AG04449 (cell line): Measurements from ENCODE around the gene EVA1C.
A peak's percentile ranks its signal among the peaks of the same experiment; 100 is the strongest.

Experiments
- CTCF ChIA-PET: fragments of 350-600 bp; formaldehyde crosslinking; extraction: SDS; loops from one replicate; lab custom pipeline; 2021; ENCODE audit warnings: antibody characterized with exemption; lab: Yijun Ruan, JAX
- POLR2A ChIA-PET: fragments of 400-600, 350-600 bp; formaldehyde crosslinking; extraction: SDS; loops from one replicate; lab custom pipeline; 2020; ENCODE audit warnings: antibody characterized with exemption, inconsistent platforms; lab: Yijun Ruan, JAX
- DNase-seq: peaks from one replicate; pipeline ENCODE4 v3.0.0-alpha.2; 2010; ENCODE audit warnings: low read depth, low spot score
- H3K4me3 ChIP-seq: 2 replicates; pipeline ENCODE4 v1.5.1; 2011; ENCODE audit warnings: low read depth, mild to moderate bottlenecking, control low read depth, low read length
- TF ChIP-seq, protein P1 (sequence below): IDR thresholded peaks from one replicate; pipeline ENCODE4 v1.5.1; 2011; ENCODE audit warnings: mild to moderate bottlenecking, moderate library complexity, low read length, control low read depth, inconsistent platforms; ENCODE audit not compliant: insufficient read depth; ENCODE audit errors: missing control alignments

EVA1C gene

DNA sequence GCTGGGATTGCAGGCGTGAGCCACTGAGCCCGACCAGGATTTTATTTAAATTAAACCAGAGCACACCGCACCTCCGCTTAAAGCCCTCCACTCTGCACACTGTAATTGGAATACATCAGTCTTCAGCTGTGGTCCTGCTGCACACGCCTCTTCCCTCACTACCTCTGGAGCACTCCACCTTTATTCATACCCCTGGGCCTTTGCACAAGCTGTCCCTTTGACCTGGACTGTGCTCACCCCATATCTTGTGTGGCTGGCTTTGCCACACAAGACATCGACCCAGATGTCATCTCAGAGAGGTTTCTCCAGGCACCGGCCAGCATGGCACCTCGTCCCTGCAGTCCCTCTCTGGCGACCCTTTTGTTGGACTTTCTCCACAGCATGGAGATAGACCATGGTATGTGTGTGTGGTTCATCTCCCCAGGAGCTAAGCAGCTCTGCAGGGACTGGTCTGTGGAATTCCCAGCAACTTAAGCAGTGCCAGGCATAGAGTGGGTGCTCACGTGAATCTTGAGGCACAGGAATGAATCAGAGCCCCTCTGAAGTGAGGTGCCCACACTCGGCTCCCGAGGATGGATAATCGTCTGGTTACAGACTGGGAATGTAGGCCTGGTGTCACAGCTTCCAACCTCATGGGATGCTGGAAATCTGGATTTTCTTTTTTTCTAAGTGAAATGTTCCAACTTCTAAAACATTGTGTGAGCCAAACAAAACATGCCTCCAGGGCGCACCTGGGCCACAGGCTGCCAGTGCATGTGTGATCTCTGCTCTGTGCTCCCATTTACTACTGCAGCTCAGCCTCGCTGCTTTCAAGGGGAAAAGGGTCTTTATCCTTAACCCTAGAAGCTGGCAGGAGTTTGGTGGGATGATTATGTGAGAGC, 61.9 kb downstream of the EVA1C start:
- POLR2A ChIA-PET: interaction anchor here (0.6 kb wide), 1 partner anchor 41 kb away, joined by 4 read pairs; no protein-coding TSS in a partner anchor
- no peak overlapping the region for H3K4me3 ChIP-seq
- no peak for DNase-seq
- CTCF ChIA-PET: interaction anchor here (1.2 to 1.6 kb wide), 3 partner anchors 9 to 94 kb away, joined by 3 to 6 read pairs (median 6); no protein-coding TSS in a partner anchor
- TF ChIP-seq, protein P1, sequence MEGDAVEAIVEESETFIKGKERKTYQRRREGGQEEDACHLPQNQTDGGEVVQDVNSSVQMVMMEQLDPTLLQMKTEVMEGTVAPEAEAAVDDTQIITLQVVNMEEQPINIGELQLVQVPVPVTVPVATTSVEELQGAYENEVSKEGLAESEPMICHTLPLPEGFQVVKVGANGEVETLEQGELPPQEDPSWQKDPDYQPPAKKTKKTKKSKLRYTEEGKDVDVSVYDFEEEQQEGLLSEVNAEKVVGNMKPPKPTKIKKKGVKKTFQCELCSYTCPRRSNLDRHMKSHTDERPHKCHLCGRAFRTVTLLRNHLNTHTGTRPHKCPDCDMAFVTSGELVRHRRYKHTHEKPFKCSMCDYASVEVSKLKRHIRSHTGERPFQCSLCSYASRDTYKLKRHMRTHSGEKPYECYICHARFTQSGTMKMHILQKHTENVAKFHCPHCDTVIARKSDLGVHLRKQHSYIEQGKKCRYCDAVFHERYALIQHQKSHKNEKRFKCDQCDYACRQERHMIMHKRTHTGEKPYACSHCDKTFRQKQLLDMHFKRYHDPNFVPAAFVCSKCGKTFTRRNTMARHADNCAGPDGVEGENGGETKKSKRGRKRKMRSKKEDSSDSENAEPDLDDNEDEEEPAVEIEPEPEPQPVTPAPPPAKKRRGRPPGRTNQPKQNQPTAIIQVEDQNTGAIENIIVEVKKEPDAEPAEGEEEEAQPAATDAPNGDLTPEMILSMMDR: no peak

DNA sequence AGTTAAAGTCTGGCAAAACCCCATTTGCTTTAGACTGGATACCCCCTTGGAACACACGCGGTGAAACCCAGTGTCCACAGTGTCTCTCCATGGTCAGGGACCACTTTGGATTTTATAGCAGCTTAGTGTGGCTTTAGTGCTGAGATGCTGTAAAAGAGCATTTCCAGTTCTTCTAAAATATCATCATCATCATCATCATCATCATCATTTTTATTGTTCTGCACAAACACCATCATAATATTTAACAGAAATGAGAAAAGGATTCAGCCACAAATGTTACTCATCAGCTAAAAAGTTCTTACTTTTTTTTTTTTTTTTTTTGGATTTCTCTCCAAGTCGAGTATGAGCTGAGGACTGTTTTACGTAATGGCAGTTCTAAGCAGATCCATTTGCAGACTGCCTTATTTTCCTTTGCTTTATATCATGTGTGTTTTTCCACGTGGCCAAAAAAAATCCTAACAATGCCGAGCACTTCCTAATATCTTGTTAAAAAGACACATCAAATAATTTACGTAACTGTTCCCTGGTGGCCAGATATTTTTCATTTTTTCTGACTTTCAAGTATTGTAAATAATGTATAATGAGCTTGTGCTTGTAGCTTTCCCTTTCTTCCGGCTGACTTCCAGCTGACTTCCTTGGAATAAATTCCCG, 62.8 kb downstream of the EVA1C start:
- H3K4me3 ChIP-seq: no peak overlapping the region
- peak; percentile 74 for DNase-seq
- TF ChIP-seq, protein P1: no peak
- ChIA-PET CTCF (interaction anchor here (1.2 to 1.6 kb wide), 2 partner anchors 10 to 94 kb away, joined by 6 read pairs; no protein-coding TSS in a partner anchor), POLR2A (interaction anchor here (0.6 to 1.0 kb wide), 2 partner anchors 40 to 46 kb away, joined by 4 to 6 read pairs; no protein-coding TSS in a partner anchor)

DNA sequence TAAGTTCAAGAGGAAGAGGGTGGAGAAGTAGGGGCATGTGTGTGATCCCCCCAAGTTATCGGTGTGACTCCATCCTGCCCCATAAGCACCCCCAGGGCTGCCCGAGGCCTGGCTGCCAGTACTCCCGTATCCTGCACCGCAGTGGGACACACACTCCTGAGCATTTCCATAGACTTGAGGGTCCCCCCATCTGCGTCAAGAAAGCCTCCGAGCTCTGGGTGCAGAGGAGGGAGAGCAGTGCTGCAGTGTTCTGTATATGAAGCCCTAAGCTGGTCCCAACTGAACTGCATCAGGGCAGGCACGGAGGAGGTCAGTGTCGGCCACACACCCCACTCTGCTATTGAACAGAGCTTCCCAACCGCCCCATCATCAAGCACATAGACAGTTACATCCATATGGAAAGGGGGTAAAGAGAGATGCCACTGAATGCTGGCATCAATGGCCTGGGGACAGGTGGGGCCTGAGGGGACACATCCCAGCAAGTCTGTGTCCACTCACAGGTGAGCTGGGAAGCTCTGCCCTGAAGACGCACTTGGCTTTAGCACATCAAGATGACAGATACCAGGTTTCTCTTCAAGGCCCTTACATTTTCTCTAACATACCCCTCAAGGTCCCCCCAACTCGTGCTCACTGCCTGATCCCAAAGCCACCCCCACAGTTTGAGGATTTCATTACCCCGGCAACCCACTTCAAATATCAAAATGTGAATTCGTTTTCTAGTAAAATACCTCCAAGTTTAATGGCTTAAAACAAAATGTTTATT, 64.3 kb downstream of the EVA1C start:
- DNase-seq: no peak
- TF ChIP-seq, protein P1: no peak
- no peak overlapping the region for H3K4me3 ChIP-seq
- ChIA-PET CTCF (no interaction called here), POLR2A (no interaction called here)

DNA sequence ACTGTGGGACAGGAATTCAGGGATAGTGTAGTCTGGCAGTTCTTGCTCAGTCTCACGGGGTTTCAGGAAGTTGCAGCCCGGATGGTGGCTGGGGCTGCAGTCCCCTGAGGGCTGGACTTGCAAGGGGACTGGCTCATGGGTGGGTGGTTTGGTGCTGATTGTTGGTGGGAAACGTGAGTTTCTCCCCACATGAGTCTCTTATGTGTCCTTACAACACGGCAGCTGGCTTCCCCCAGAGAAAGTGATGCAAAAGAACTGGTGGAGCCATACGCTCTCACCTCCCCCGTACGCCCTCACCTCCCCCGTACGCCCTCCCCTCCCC, 64.9 kb downstream of the EVA1C start:
- H3K4me3 ChIP-seq: no peak overlapping the region
- POLR2A ChIA-PET: no interaction called here
- no peak for DNase-seq
- TF ChIP-seq, protein P1: no peak
- CTCF ChIA-PET: no interaction called here

DNA sequence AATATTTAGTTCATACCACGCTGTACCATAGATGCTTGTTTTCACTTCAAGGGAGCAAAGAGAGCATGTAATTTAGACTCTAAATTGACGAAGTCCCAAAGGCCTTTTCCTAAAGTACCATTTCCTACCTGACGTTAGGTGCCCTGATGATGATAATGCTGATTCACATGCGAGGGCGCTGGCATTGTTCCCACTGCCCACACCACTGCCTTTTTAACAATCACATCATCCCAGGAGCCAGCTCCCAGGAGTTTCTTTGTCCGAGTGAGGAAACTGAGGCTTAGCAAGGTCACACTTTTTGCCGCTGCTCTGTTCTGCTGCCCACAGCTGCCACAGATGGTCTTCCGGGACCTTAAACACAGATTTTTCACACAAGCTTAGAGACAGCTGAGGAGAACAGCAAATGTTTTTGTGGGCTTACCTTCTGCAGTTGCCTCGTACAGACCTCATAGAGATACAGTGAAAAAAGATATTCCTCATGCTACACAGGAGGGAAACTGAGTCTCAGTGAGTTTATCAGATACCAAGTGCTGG, 69.4 kb downstream of the EVA1C start:
- ChIA-PET POLR2A (no interaction called here), CTCF (no interaction called here)
- no peak overlapping the region for H3K4me3 ChIP-seq
- TF ChIP-seq, protein P1: no peak
- no peak for DNase-seq
